Left kidney (tissue), 2 donors: Measurements from ENCODE around the gene TEDC1. TPM values are rescaled to one million over a fixed set of nuclear protein-coding genes. Genes with fewer than 3 reads are reported as not detected.
A peak's percentile ranks its signal among the peaks of the same experiment; 100 is the strongest.

Experiments
- DNase-seq: peaks from one replicate; pipeline ENCODE4 v3.0.0-alpha.2; 2013
- polyA plus RNA-seq: library from polyadenylated mRNA; unstranded; fragments of 120-200 nt; gene quantifications from one replicate; pipeline ENCODE4 v1.2.1, GENCODE V29; 2013; ENCODE audit not compliant: insufficient read length

TEDC1 gene
- polyA plus RNA-seq, 1 donor, result 5.6 TPM

DNA sequence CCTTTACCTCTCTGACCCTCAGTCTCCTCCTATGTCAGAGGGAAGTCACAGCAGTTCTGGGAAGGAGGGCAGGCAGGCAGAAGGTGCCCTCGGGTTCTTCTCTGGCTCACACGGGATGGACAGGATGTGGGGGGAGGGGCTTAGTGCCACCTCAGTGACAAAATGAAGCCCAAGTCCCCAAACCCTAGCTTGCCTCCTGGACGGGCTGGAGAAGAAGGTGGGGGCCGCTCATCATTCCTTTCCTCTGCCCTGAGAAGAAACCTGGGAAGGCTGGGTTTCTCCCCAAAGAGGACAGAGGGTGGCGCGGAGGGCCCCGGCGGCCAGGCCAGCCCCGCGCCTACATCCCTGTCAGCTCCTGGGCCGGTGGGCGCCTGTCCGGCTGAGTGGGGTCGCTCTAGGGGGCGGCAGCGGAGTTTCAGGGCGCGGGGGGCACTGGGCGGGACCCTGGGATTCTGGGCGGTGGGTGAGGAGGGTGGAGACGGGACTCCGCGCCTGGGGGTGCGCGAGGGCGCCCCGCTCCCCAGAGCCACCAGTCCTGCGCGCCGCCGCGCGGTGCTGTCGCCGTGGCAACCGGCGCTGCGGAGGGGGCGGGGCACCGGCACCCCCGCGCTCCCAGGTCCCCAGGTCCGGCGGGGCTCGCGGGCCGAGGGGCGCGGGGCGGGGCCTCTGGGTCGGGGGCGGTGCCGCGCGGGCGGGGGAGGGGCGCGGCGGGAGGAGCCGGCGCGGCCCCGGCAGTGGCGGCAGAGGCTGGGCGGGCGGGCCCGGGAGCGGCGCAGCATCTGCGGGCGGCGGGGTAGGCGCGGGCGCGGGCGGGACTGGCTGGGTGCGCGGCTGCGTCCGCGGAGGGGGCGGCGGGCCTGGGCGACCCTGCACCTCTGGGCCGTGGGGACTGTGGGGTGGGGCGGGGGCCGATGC, 35.1 kb downstream of the TEDC1 start, which contains the start of gene TMEM121:
Gene TMEM121 (plus strand): TSS at position 723 of the 915 bp plus-strand sequence. CDS start 2,252 bp downstream, outside the sequence.
- DNase-seq, result no peak

DNA sequence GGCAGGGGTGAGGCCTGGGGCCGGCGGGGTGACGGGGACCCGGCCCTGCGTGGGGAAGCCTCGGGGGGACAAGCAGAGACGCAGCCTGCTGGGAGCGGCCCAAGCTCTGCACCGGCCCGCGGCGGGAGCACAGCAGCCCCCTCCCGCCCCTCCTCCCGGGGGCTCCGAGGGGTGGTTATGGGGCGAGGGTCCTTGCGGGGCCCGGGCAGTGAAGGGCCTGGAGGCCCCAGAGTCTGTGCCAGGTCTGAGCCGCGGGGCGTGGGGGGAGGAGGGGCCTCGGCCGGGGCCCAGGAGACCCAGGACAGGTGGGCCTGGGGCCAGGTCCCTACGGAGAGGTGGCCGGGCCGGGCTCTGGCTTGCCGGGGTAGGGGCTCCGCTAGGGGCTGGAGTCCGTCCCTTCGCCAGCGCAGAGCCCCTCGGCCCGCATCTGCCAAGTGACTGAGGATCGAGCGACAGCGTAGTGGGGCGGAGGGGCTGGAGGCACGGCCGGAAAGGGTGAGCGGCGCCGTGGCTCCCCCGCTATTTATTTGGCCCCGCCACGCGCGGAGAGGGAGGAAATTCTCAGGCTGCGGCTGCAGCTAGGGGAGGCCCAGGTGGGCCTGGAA, 35.8 kb downstream of the TEDC1 start:
- no peak for DNase-seq

DNA sequence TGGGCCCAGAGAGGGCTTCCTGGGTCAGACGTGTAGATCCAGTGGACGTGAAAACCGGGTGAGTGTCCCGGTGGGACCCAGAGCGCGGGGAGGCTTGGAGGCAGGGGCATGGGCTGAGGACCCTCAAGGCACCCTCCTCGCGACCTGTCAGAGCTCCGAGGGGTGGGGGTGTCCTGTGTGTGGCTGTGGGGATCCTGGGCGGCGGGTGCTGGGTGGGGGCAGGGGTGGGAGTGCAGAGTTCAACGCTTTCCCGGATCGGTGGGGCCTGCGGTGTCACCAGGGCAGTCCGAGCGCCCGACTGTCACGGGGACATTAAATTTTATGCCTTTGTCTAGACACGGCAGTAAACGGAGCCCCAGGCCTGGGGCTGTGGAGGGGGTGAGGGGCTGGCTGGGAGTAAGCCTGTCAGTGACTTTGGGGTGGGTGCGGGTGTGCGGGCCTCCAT, 36.4 kb downstream of the TEDC1 start:
- DNase-seq, result no peak

DNA sequence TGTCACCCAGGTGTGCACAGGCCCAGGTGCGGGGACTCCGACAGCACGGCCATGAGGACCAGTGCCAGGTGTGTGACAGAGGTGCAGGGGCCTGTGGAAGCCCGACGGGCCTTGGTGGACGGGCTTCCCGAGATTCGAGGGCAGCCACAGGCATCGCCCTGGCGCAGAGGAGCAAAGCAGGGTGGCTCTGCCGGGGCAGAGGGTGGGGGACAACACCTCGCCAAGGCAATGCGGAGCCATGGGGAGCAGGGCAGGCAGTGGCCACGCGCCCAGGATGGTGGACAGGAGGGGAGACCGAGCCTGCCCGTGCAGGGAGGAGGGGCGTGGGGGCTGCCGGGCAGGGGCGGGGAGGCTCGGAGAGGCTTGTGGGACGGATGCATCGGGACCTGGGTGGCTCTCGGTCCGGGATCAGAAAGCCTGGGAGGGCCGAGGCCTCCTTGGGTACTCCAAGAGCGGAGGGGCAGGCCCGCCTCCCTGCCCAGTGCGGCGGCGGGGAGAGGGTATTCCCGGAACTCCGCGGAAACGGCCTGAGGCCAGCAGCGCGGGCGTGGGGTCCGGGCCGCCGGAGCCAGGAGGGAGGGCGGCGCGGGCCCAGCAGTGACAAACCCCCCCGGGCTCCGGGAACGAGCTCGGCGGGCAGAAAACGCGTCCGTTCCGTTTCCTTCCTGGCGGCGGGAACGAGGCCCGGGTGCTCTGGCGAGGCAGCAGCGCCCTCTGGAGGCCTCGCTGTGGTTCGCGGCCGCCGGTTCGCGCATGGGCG, 37.0 kb downstream of the TEDC1 start:
- peak; percentile 69 for DNase-seq

DNA sequence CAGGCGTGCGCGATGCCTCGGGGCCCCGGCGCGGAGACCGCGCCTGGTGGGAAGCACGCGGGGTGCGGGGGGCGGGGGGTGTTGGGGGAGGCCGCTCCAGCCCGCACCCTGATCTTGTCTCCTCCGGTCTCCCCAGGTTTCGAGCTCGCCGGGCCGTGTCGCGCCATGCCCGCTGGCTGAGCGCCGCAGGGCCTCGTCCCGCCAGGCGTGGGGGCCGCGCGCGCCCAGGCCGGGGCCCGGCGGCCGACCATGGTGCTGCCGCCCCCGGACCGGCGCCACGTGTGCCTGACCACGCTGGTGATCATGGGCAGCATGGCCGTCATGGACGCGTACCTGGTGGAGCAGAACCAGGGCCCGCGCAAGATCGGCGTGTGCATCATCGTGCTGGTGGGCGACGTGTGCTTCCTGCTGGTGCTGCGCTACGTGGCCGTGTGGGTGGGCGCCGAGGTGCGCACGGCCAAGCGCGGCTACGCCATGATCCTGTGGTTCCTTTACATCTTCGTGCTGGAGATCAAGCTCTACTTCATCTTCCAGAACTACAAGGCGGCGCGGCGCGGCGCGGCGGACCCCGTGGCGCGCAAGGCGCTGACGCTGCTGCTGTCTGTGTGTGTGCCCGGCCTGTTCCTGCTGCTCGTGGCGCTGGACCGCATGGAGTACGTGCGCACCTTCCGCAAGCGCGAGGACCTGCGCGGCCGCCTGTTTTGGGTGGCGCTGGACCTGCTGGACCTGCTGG, 37.7 kb downstream of the TEDC1 start:
- no peak for DNase-seq

DNA sequence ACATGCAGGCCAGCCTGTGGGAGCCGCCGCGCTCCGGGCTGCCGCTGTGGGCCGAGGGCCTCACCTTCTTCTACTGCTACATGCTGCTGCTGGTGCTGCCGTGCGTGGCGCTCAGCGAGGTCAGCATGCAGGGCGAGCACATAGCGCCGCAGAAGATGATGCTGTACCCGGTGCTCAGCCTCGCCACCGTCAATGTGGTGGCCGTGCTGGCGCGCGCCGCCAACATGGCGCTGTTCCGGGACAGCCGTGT, 38.2 kb downstream of the TEDC1 start:
- DNase-seq, result no peak

DNA sequence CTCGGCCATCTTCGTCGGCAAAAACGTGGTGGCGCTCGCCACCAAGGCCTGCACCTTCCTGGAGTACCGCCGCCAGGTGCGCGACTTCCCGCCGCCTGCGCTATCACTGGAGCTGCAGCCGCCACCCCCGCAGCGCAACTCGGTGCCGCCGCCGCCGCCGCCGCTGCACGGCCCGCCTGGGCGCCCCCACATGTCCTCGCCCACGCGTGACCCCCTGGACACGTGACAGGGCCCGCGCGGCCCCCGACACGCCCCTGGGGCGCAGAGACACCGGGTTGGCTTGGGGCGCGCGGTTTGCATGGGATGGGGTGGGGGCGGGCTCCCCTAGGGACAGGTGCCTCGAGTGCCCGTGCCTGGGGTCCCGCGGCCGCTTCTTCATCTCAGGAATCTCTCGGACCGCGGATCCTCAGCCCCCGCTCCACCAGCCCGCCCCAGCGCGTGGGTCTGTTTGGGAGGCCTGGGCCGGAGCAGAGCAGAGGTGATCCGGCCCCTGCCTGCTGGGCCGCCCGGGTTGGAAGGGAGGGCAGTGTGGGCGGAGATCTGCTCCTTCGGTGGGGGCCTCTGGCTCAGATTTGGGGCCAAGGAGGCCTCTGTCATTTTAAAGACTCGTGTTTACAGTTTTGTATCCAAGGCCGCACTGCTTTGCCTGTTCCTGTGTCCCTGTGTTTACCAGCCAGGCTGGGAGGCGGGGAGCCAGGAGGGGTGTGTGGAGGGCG, 38.7 kb downstream of the TEDC1 start:
- no peak for DNase-seq

DNA sequence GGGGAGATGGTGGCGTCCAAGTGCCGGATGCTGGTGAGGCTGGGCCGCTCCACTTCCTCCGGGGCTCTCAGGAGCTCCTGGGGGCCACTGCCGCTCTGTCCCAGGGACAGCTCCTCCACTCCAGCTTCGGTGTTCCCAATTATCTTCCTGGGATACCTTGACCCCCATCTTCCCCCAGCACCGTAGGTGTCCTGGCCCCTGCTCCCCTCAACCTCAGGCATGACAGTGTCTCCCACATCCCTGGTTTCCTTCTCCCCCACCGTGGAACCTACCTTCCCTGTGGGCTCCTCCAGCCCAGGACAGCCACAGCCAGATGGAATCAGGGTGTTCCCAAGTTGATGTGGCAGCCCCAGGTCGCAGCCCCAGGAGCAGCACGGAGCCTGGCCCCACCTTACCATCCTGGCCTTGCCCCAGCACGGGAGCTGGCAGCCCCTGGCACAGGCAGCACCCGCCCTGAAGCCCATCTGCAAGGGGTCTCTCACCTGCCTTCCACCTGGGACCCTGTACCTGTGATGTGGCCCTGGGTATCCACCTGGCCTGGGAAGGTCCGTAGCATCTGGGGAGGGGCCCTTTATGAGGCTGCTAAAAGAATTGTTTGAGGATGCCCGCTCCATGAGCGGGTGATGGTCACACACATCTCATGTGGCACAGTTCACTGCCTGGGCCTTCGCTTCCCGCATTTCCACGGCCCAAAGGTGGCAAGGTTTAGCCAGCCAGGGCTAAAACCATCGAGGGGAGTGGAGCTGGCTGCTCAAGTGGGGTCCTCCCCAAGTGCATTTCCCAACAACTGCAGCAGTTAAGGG, 39.4 kb downstream of the TEDC1 start:
- DNase-seq, result no peak

DNA sequence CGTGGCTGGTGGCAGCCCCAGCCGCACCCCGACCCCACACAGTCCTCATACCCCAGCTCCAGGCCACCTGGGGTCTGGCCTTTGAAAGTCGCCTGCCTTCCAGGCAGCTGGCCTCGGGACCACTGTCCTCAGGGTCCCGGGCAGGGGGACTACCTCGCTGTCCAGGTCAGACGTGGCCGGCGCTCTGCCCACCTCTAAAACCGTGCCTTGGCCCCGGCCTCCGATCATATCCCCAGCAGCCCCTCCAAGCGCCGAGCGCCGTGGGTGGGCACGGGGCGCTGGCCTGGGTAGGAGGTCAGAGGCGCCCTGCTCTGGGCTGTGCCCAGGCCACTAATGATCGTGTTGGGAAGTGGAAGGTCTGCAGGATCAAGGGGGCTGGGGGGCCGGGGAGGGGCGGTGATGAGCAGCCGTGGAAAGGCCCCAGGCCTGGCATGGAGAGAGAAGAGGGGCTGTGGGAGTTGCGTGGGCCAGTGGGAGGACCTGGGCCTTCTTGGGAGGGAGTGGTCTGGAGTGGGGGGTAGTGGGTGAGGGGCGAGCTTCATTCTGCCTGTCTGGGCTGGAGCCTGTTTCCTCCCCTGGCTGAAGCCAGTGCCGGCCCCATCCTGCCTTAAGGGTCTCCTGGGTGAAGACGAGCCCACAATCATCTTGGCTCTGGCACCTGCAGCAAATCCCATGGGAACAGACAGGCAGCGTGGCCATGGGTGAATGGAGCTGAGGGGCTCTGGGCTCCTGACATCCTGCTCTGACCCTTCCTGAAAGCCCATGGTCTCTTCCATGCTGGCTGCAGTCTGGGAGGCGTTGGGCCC, 40.2 kb downstream of the TEDC1 start:
- DNase-seq, result no peak

DNA sequence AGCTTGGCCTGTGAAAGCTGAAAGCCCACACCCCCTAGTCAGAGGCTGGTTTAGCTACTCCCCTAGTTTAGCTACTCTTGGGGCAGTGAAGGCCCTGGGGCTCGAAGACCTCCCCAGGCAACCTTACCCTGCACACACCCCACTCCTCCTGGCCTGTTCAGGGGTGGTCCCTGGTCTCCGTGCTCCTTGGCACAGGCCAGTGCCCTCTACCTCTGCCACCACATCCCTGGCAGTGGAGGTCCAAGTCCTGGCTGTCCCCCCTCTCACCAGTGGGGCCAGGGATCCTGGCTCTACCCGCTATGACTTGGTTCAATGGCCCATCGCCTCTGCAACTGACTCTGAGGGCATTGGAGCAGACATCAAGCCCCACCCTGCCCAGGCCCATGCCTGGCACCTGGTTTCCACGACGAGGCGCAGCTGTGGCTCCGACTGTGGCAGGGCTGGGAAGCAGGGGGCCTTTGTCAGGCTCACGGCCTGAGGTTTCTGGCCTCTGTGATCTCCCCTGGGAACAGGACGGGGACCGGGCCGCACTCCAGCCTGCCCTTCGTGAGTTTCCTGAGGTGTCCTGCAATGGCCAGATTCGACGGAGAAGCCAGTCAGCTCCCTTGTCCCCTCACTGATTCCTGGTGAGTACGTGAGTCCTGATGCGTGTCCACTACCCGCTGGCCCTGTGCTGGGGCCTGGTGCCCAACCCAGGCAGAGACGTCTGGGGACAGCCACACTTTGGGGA, 41.0 kb downstream of the TEDC1 start:
- DNase-seq, result no peak

DNA sequence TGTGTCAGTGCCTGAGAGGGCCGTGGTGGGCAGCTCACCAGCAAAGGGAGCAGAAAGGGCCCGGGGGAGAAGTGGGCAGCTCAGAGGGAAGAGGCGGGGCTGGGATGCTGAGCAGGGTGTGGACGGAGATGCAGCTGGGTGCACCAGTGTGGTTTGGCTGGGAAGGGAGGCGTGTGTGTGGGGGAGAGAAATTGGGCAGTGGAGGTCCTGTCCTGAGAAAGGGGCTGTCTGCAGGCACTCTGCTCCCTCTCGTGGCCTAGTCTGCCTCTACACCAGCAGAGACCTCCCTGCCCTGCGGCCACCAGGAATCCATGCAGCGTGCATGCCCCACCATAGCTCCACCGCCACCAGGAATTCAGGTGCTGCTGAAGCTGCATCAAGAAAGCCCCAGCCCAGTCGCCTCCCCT, 41.7 kb downstream of the TEDC1 start:
- no peak for DNase-seq

DNA sequence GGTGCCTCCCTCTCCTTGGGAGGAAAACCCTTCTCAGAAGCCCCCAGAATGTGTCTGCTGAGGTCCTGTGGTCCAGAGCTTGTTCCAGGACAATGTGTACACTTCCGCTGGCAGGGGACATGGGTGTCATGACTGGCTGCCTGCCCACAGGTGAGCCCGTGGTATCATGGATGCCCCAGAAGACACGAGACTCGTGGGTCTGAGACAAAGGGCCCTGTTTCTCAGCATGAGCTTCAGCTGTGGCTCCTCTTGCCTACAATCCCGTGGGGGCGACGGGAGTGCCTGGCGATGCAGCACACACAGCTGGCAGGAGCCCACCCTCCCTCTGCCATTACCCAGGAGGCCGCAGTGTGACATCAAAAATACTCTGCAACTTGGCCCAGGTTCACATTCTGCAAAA, 42.3 kb downstream of the TEDC1 start:
- DNase-seq, result no peak

DNA sequence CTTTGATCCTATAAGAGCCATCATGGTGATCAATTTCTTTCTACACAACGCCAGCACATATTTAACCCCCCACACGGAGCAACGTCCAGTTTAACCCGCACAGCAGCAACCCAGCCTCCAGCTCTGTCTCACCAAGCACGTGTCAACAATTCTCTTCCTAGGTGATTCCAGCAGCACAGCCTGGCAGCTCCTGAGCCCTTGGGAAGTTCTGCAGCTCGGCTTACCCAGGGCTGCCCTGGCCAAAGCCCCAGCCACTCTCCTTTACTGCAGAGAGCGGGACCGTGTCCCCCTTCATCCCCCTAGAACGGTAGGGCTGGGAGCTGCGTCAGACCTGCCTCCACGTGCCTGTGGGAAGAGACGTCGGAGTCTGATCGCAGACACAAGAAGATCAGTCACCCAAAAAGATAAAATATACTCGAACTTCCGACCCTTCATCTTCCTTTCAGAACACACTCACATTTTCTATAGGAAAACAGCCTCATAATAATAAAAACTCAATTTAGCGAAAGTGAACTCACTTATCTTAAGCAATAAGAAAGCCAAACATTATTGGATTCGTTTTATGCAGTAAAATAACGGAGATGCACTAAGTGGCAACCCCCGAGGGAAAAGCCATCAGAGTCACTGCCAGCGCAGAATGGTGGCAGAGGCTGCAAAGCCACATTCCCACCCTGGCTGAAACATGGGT, 42.9 kb downstream of the TEDC1 start:
- no peak for DNase-seq

DNA sequence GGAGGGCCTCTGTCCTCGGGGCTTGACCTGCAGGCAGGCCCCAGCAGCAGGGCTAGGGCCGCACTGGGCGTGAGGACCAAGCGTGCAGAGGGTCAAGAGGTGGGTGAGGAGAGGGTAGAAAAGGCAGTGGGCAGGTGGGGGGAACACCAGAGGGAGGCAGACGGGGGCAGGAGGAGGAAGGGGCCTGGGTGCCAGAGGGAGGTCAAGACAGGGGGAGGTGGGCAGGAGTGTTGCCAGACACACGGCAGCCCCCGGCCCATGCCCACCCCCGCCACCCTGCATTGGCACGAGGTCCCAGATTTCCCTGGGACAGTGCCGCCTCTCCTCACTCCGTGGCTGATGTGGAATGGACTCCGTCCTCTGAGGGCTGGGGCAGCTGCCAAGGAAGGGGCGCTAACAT, 43.5 kb downstream of the TEDC1 start:
- no peak for DNase-seq

DNA sequence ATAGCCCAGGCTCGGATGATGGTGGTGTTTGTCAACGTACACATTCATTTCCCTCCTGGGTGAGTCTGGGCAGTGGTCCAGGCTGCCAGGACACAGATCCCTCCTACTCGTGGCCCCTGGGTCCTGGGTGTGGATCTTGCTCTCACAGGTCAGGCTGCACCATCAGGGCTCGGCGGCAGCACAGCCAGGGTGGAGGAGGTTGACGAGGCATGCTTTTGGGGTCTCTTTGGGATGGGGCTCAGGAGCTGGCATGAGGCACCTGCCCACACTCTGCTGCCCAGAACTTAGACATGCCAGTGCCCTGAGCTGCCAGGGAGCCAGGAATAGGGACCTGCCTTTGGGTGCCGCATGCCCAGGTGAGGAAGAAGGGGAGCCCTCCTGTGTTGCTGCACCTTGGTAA, 45.0 kb downstream of the TEDC1 start:
- no peak for DNase-seq

DNA sequence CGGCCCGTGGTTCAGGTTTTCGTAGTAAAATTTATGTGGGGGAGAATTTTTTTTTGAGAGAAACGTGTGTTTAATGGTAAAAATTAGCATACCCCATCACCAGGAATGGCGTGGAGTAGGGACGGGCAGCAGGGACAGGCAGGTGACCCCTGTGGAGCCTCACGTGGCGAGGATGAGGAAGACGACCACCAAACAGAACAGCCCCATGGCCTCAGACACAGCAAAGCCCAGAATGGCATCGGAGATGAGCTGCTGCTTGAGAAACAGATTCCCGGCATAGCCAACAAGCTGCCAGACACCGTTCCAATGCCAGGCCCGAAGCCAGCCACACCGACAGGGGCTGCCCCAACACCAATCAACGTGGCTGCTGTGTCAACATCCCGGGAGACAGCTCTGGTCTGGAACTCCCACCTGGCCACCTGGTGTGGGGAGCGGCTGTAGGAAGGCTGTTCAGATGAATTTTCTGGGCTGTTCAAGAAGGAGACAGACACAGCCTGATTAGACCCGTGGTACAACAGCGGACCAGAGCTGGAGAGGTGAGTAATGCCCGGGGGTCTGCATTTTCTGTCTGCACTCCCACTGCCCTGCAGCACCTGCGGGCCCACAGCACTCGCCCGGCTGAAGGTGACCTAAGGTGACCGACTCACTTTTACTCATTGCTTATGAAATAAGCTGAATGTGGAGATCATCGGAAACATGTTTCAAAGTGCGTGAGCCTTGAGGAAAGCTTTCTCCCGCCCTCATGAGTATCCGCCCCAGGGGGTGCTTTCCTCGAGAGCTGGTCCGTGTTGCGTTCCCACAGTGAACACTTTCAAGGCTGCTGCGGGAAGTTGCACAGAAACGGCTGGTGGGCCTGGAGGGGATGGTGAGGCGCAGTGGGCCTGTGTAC, 45.9 kb downstream of the TEDC1 start:
- DNase-seq, result no peak
